K562 (cell line): Measurements from ENCODE around the gene NIPBL. TPM values are rescaled to one million over a fixed set of nuclear protein-coding genes. Genes with fewer than 3 reads are reported as not detected.

Source experiments
- ATAC-seq: fragments of 200-7000 bp; cut with Tn5 transposase; 3 replicates; pipeline ENCODE4 v1.9.1; 2020; ENCODE audit warnings: moderate library complexity
- BruUV-seq: library from RNA; stranded (reverse); fragments of 400-500 nt; replicated peaks from 2 replicates; lab custom pipeline; 2021; lab: Mats Ljungman, UMichigan
- CTCF ChIA-PET: fragments of 300-600 bp; formaldehyde crosslinking; extraction: SDS; loops from one replicate; lab custom pipeline; 2021; ENCODE audit warnings: low intra/inter-chr PET ratio; lab: Yijun Ruan, JAX
- POLR2A ChIA-PET: fragments of 300-600, 350-650 bp; sonication (Branson Sonifier 250); formaldehyde crosslinking; extraction: SDS; loops from one replicate; lab custom pipeline; 2021; ENCODE audit warnings: antibody characterized with exemption, inconsistent platforms; lab: Yijun Ruan, JAX
- DNase-seq, 4 experiments: peaks; one replicate each; pipeline versions ENCODE4 v3.0.0 to v3.0.0-alpha.2; 2011 to 2018; ENCODE audit warnings: low spot score in 3 of 4, mixed read lengths in 3 of 4; ENCODE audit errors: extremely low read depth in 1 of 4
- FAIRE-seq: peaks from 2 replicates; lab custom pipeline; 2011; peaks lifted over from hg19 to GRCh38; lab: Jason Lieb, UNC
- H2AFZ ChIP-seq: 2 replicates; pipeline ENCODE4 v1.6.0; 2011; ENCODE audit warnings: low read depth, low read length, control low read depth, inconsistent platforms
- H3K27ac ChIP-seq: fragments of 200-600 bp; 3 replicates; pipeline ENCODE4 v1.8.0; 2011; ENCODE audit warnings: low read depth, mild to moderate bottlenecking, control low read depth, inconsistent platforms, low read length, moderate library complexity, mixed read lengths; ENCODE audit errors: extremely low read depth
- H3K27me3 ChIP-seq, 2 experiments: fragments of 300-600 bp in 1 of 2; 2 replicates in 1 of 2; 3 replicates in 1 of 2; pipeline versions ENCODE4 v1.6.0 to v1.8.0; 2011; ENCODE audit warnings: inconsistent platforms in 2 of 2, low read length in 2 of 2, mild to moderate bottlenecking in 1 of 2, mixed read lengths in 1 of 2, moderate library complexity in 1 of 2; ENCODE audit not compliant: control insufficient read depth in 2 of 2, insufficient read depth in 2 of 2
- H3K36me3 ChIP-seq: fragments of 300-600 bp; 3 replicates; pipeline ENCODE4 v1.8.0; 2011; ENCODE audit warnings: mild to moderate bottlenecking, low read length, inconsistent platforms; ENCODE audit not compliant: control insufficient read depth, insufficient read depth
- H3K4me1 ChIP-seq, 2 experiments: fragments of 200-600 bp in 1 of 2; replicated peaks in 1 of 2; 2 replicates in 1 of 2; 3 replicates in 1 of 2; pipeline versions ENCODE4 v1.5.1 to v1.8.0; 2011; ENCODE audit warnings: inconsistent platforms in 2 of 2, low read length in 2 of 2, mild to moderate bottlenecking in 1 of 2, mixed read lengths in 1 of 2, moderate library complexity in 1 of 2; ENCODE audit not compliant: control insufficient read depth in 2 of 2, insufficient read depth in 2 of 2
- H3K4me2 ChIP-seq: 2 replicates; pipeline ENCODE4 v1.6.1; 2011; ENCODE audit warnings: low read length, control low read depth, inconsistent platforms, mixed read lengths; ENCODE audit not compliant: insufficient read depth
- H3K4me3 ChIP-seq: fragments of 200-600 bp; sonication (generic), shearing (Covaris generic); 2 replicates; pipeline ENCODE4 v1.5.1; 2016; ENCODE audit warnings: control low read depth, inconsistent platforms
- H3K79me2 ChIP-seq: fragments of 200-600 bp; 3 replicates; pipeline ENCODE4 v1.8.0; 2011; ENCODE audit warnings: low read length, inconsistent platforms; ENCODE audit not compliant: control insufficient read depth, insufficient read depth
- H3K9ac ChIP-seq, 2 experiments: 2 replicates each; pipeline versions ENCODE4 v1.6.0 to v1.6.1; 2011; ENCODE audit warnings: low read depth in 2 of 2, low read length in 2 of 2, control low read depth in 1 of 2, inconsistent platforms in 1 of 2, mild to moderate bottlenecking in 1 of 2, mixed read lengths in 1 of 2; ENCODE audit not compliant: insufficient read depth in 1 of 2
- H3K9me1 ChIP-seq: one replicate; pipeline ENCODE4 v1.6.0; 2011; ENCODE audit warnings: inconsistent platforms, mild to moderate bottlenecking, low read length, moderate library complexity; ENCODE audit not compliant: control insufficient read depth, insufficient read depth
- H3K9me3 ChIP-seq: replicated peaks from 2 replicates; pipeline ENCODE4 v1.5.1; 2011; ENCODE audit warnings: low read depth, low read length, inconsistent platforms; ENCODE audit not compliant: control insufficient read depth, insufficient read depth
- H4K20me1 ChIP-seq: replicated peaks from 2 replicates; pipeline ENCODE4 v1.6.1; 2011; ENCODE audit warnings: low read length, inconsistent platforms, mixed read lengths; ENCODE audit not compliant: control insufficient read depth, insufficient read depth
- CREB1 ChIP-seq, 2 experiments: sonication (generic) in 1 of 2; formaldehyde crosslinking in 1 of 2; IDR thresholded peaks; 2 replicates each; pipeline versions ENCODE4 v1.6.1 to v1.8.0; 2012 to 2022; ENCODE audit warnings: inconsistent platforms in 1 of 2, mild to moderate bottlenecking in 1 of 2, missing genetic modification reagents in 1 of 2, moderate library complexity in 1 of 2
- FOXJ2 ChIP-seq: fragments of 200-800 bp; sonication (Bioruptor generic); IDR thresholded peaks from 2 replicates; pipeline ENCODE4 v1.6.1; 2016; ENCODE audit warnings: missing genetic modification characterization, missing compliant biosample characterization
- HMG20B ChIP-seq: fragments of 250-450 bp; sonication (Bioruptor Pico); IDR thresholded peaks from 2 replicates; pipeline ENCODE4 v1.5.0; 2021; ENCODE audit warnings: mild to moderate bottlenecking
- MAFF ChIP-seq: IDR thresholded peaks from 2 replicates; pipeline ENCODE4 v1.6.1; 2012; ENCODE audit warnings: low read length, improper control_type of control experiment
- PCBP2 ChIP-seq: fragments of 200-400 bp; formaldehyde crosslinking; IDR thresholded peaks from 2 replicates; pipeline ENCODE4 v1.6.1; 2018; ENCODE audit warnings: low read length, low read depth, mild to moderate bottlenecking, moderate library complexity; ENCODE audit not compliant: poor library complexity, severe bottlenecking
- RBM17 ChIP-seq: fragments of 200-400 bp; formaldehyde crosslinking; IDR thresholded peaks from 2 replicates; pipeline ENCODE4 v1.6.1; 2017; ENCODE audit warnings: low read depth, mild to moderate bottlenecking, low read length, borderline replicate concordance
- ZFPM2 ChIP-seq: fragments of 250-450 bp; sonication (Bioruptor Pico); IDR thresholded peaks from 2 replicates; pipeline ENCODE4 v1.5.1; 2022; ENCODE audit warnings: mild to moderate bottlenecking
- ZNF146 ChIP-seq: IDR thresholded peaks from one replicate; pipeline ENCODE4 v1.6.1; 2018; ENCODE audit warnings: missing compliant biosample characterization; ENCODE audit not compliant: unreplicated experiment
- WGBS: fragments of 100-300 bp; shearing (Covaris generic); methylation state at CpG from one replicate; pipeline ENCODE4 v1.1.6; 2016; ENCODE audit warnings: low coverage, mixed read lengths; ENCODE audit not compliant: insufficient coverage; ENCODE audit errors: missing lambda C conversion rate; 5-methylcytosine and 5-hydroxymethylcytosine counted together
- in situ Hi-C: fragments of 300-500 bp; cut with MboI; formaldehyde crosslinking; loops from 4 replicates; pipeline ENCODE4 v1.15.0; 2018; ENCODE audit warnings: inconsistent platforms, mixed read lengths
- intact Hi-C: fragments of 100-400 bp; cut with micrococcal nuclease; formaldehyde crosslinking; loops from 2 replicates; pipeline ENCODE4 v1.14.2; 2022
- polyA plus RNA-seq, 8 experiments: library from polyadenylated mRNA; depleted of rRNA in 4 of 8; stranded (reverse) in 5 of 8; unstranded in 3 of 8; fragments of >200 nt; fragmentation: Nextera tagmentation in 2 of 8; fragmentation: Illumina TruSeq in 1 of 8; extraction: Ambion mirVana in 2 of 8; extraction: Trizol in 1 of 8; gene quantifications; 2 replicates each; pipeline versions ENCODE4 v1.2.1 to v1.2.3, GENCODE V29; 2011 to 2014; ENCODE audit warnings: inconsistent platforms in 1 of 8, missing spikeins in 1 of 8
- total RNA-seq, 7 experiments: library from RNA; depleted of rRNA in 6 of 7; stranded (reverse); fragments of >200 nt in 6 of 7; fragmentation: Illumina TruSeq in 2 of 7; extraction: Trizol in 2 of 7; gene quantifications; 2 replicates each; pipeline versions ENCODE4 v1.2.1 to v1.2.3, GENCODE V29; 2011 to 2021; ENCODE audit warnings: low replicate concordance in 1 of 7
- TF ChIP-seq, protein P1 (sequence below): sonication (generic); formaldehyde crosslinking; IDR thresholded peaks from 2 replicates; pipeline ENCODE4 v1.8.0; 2023; ENCODE audit warnings: missing genetic modification reagents, mild to moderate bottlenecking, borderline replicate concordance
- TF ChIP-seq, protein P2 (sequence below): fragments of 450-650 bp; formaldehyde crosslinking; IDR thresholded peaks from 2 replicates; pipeline ENCODE4 v1.4.0; 2022; ENCODE audit warnings: mild to moderate bottlenecking, moderate library complexity
- TF ChIP-seq, protein P3 (sequence below): fragments of 250-450 bp; sonication (Bioruptor Pico); IDR thresholded peaks from 2 replicates; pipeline ENCODE4 v1.8.0; 2021; ENCODE audit warnings: moderate library complexity, mild to moderate bottlenecking, inconsistent platforms
- TF ChIP-seq, protein P4 (sequence below): fragments of 450-650 bp; formaldehyde crosslinking; IDR thresholded peaks from 2 replicates; pipeline ENCODE4 v1.4.0; 2020; ENCODE audit warnings: mild to moderate bottlenecking, moderate library complexity
- TF ChIP-seq, protein P5 (sequence below): IDR thresholded peaks from 2 replicates; pipeline ENCODE4 v1.6.1; 2014; ENCODE audit warnings: antibody characterized with exemption

NIPBL gene
- total and polyA plus RNA-seq, 9 of the 15 experiments (the other 6 are each of a cell fraction or from before 2014, with no cell fraction given), result 12.9 to 56.7 (median 38.9) TPM

DNA sequence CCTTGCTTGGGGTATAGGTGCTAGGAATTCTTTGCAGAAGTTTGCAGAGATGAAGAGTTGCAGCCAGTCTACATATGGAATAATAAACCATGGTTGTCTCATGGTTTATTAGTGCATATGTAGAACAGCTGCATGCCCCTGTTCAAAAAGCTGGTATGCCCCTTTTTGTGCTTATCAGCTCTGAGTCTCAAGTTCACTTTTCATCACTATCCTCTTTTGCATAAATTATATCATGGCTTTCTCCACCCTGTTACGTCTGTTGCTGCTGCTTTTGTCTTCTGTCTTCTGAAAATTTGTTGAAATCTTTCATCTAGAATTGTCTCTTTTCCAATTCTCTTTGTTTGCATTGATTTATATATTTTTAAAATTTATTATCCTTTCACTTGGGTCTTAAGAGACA lies 200.6 kb downstream of the NIPBL start:
- ATAC-seq, result no peak
- BruUV-seq, result no TSS peak
- CTCF ChIA-PET, result interaction anchor here (0.6 kb wide), 1 partner anchor 7 kb away, joined by 3 read pairs; no protein-coding TSS in a partner anchor
- no peaks in the 10 kb centered on the region for H3K4me1 ChIP-seq
- H3K4me3 ChIP-seq, result no peak overlapping the region
- H3K27me3 ChIP-seq, result peaks cover 4 to 17% of the 10 kb centered on the region in 2 experiments; a peak in 4 of 5 replicates
- intact Hi-C loops, result no loop called here
- no peak overlapping the region for H2AFZ ChIP-seq
- DNase-seq, result no peak
- no peaks in the 10 kb centered on the region for H3K9me3 ChIP-seq
- H3K36me3 ChIP-seq, result no peaks in the 10 kb centered on the region
- WGBS, result 0% methylated on average over 1 of the region's 1 CpG
- no peaks in the 10 kb centered on the region for H3K79me2 ChIP-seq
- POLR2A ChIA-PET, result no interaction called here
- no peak overlapping the region for H3K9ac ChIP-seq
- in situ Hi-C loops, result no loop called here
- no peaks in the 10 kb centered on the region for H3K9me1 ChIP-seq
- H3K4me2 ChIP-seq, result no peak overlapping the region
- H4K20me1 ChIP-seq, result no peaks in the 10 kb centered on the region
- no peak for FAIRE-seq
- no peak overlapping the region for H3K27ac ChIP-seq
- TF ChIP-seq PCBP2 (no peak), MAFF (no peak), ZNF146 (CRISPR knock-in tag) (no peak), CREB1 (IDR thresholded peaks at IDR 0.05) (no peak), CREB1 (CRISPR knock-in tag; IDR thresholded peaks at IDR 0.05) (no peak), RBM17 (no peak), HMG20B (CRISPR knock-in tag) (no peak), FOXJ2 (tag) (no peak), ZFPM2 (CRISPR knock-in tag) (no peak)
- TF ChIP-seq, protein P1, sequence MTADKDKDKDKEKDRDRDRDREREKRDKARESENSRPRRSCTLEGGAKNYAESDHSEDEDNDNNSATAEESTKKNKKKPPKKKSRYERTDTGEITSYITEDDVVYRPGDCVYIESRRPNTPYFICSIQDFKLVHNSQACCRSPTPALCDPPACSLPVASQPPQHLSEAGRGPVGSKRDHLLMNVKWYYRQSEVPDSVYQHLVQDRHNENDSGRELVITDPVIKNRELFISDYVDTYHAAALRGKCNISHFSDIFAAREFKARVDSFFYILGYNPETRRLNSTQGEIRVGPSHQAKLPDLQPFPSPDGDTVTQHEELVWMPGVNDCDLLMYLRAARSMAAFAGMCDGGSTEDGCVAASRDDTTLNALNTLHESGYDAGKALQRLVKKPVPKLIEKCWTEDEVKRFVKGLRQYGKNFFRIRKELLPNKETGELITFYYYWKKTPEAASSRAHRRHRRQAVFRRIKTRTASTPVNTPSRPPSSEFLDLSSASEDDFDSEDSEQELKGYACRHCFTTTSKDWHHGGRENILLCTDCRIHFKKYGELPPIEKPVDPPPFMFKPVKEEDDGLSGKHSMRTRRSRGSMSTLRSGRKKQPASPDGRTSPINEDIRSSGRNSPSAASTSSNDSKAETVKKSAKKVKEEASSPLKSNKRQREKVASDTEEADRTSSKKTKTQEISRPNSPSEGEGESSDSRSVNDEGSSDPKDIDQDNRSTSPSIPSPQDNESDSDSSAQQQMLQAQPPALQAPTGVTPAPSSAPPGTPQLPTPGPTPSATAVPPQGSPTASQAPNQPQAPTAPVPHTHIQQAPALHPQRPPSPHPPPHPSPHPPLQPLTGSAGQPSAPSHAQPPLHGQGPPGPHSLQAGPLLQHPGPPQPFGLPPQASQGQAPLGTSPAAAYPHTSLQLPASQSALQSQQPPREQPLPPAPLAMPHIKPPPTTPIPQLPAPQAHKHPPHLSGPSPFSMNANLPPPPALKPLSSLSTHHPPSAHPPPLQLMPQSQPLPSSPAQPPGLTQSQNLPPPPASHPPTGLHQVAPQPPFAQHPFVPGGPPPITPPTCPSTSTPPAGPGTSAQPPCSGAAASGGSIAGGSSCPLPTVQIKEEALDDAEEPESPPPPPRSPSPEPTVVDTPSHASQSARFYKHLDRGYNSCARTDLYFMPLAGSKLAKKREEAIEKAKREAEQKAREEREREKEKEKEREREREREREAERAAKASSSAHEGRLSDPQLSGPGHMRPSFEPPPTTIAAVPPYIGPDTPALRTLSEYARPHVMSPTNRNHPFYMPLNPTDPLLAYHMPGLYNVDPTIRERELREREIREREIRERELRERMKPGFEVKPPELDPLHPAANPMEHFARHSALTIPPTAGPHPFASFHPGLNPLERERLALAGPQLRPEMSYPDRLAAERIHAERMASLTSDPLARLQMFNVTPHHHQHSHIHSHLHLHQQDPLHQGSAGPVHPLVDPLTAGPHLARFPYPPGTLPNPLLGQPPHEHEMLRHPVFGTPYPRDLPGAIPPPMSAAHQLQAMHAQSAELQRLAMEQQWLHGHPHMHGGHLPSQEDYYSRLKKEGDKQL, result no peak
- TF ChIP-seq, protein P2, sequence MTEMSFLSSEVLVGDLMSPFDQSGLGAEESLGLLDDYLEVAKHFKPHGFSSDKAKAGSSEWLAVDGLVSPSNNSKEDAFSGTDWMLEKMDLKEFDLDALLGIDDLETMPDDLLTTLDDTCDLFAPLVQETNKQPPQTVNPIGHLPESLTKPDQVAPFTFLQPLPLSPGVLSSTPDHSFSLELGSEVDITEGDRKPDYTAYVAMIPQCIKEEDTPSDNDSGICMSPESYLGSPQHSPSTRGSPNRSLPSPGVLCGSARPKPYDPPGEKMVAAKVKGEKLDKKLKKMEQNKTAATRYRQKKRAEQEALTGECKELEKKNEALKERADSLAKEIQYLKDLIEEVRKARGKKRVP (CRISPR knock-in tag), result no peak
- TF ChIP-seq, protein P3, sequence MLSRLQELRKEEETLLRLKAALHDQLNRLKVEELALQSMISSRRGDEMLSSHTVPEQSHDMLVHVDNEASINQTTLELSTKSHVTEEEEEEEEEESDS (CRISPR knock-in tag), result no peak
- TF ChIP-seq, protein P4, sequence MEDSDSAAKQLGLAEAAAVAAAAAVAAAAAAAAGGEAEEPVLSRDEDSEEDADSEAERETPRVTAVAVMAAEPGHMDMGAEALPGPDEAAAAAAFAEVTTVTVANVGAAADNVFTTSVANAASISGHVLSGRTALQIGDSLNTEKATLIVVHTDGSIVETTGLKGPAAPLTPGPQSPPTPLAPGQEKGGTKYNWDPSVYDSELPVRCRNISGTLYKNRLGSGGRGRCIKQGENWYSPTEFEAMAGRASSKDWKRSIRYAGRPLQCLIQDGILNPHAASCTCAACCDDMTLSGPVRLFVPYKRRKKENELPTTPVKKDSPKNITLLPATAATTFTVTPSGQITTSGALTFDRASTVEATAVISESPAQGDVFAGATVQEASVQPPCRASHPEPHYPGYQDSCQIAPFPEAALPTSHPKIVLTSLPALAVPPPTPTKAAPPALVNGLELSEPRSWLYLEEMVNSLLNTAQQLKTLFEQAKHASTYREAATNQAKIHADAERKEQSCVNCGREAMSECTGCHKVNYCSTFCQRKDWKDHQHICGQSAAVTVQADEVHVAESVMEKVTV (CRISPR knock-in tag), result no peak
- TF ChIP-seq, protein P5, sequence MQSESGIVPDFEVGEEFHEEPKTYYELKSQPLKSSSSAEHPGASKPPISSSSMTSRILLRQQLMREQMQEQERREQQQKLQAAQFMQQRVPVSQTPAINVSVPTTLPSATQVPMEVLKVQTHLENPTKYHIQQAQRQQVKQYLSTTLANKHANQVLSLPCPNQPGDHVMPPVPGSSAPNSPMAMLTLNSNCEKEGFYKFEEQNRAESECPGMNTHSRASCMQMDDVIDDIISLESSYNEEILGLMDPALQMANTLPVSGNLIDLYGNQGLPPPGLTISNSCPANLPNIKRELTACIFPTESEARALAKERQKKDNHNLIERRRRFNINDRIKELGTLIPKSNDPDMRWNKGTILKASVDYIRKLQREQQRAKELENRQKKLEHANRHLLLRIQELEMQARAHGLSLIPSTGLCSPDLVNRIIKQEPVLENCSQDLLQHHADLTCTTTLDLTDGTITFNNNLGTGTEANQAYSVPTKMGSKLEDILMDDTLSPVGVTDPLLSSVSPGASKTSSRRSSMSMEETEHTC, result no peak
